GM19023 (cell line): ENCODE results near the gene TBCK.

Experiments used
- ATAC-seq: cut with Tn5 transposase; IDR thresholded peaks from one replicate; pipeline ENCODE4 v1.9.1; 2021; ENCODE audit warnings: mild to moderate bottlenecking, moderate library complexity; ENCODE audit not compliant: unreplicated experiment

Gene TBCK

DNA sequence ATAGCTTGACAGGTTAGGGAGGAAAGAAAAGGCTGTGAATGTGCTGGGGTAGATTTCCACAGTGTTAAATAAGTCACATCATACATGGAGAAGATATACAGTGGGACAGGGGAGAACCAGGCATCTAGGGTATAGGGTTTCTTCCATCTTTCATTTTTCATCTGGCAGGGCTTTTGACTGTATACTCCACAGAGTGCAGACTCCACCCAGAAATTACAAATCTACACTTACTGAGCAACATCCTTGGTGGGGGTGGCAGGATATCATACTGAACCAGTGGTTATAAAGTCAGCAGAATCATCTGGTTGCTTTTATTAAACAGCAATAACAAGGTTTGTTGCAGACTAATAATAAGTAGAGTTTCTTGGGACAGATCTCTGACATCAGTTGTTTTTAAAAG is 266.5 kb downstream of the TBCK start:
- ATAC-seq, result no peak

DNA sequence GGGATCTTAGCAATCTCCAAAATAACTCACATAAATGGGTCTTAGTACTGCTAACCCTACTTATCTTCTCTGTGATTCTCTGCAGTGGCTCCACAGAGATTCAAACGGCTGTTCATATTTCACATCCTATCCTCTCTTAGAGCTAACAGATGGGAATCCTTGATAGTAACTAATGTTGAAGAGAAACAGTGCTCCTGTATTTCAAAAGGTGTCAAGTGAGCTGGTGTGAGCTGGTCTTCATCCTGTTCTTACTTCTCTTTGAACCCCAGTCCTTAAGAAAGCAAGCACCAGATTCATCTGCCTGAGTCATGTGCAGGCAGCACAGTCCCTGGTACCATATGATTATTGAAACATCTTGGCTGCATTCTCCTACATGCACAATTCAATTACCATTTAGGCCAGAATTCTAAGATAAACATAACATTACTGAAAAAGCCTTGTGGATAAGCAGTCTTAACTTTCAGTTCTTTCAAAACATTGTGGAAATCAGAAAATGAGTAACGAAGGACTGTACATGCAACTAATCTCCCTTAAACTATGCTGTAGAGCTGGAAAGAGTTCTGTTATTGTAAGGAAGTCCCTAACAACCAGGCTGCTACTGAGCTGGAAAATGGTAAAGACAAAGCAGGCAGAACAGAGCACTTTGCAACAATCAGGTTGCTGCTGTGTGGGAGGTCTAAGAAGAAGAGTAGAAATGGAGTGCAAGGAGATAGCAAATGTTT is 267.6 kb downstream of the TBCK start:
- ATAC-seq, result no peak

DNA sequence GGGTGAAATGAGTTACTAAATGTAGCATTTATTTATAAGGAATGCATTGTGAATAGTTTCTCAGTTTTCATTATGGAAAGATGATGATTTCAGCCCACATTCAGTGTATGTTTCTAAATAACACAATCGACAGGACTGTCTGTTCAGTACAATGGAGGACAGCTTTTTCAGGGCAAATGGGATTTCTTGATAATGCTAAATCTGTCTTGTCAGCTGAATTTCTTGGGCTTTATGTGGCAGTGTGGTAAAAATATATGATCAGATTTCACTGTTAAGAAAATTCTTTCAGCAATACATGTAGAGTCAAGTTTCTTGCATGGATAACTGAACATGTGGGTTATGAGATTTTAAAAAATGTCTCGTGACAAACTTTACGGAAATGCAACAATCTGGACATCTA is 269.9 kb downstream of the TBCK start:
- ATAC-seq, result no peak

DNA sequence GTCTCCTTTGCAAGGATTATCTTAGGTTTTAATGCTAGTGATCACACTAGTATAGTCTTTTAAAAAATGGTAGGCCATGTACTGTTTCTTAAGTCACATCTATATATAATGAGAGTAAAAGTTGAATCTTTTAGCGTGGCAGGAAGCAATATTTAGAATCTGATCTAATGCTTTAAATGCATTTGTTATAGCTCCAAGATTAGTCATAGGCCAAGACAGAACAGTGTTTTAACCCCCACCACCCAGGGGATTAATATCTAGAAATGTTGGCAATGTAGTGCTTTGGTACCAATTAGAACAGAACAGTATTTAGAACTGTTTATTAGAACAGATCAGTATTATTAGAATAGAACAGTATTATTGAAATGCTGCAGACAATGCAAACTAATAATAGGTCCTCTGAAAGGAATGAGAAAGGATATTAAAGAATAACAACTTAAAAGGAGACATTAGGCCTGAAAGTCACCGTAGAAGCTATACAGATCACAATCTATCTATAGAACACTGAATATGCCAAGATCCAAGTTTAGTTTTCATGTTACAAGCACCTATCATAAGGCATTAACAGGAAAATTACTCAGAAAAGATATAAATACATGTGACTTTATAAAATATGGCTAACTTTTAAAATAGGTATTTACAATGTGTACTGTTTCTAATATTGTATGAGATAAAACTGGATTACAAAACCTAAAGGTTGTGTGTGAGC is 274.6 kb downstream of the TBCK start:
- ATAC-seq, result no peak

DNA sequence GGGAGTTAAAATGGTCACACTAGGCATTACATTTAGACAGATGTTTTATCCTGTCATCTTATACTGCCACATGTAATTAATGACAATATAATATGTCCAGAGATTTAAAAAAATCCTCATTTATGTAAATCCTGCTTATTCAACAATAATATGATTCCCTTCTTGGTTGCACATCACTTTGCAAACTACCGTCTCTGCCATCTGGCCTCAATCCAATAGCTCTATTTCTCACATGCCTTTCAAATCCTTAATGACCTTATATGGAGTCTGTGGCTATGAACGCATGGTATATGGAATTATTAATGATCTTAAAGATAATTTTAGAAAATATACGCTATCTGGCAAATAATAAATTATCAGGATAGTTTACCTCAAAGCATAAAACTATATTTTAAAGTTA is 276.2 kb downstream of the TBCK start:
- ATAC-seq, result no peak

DNA sequence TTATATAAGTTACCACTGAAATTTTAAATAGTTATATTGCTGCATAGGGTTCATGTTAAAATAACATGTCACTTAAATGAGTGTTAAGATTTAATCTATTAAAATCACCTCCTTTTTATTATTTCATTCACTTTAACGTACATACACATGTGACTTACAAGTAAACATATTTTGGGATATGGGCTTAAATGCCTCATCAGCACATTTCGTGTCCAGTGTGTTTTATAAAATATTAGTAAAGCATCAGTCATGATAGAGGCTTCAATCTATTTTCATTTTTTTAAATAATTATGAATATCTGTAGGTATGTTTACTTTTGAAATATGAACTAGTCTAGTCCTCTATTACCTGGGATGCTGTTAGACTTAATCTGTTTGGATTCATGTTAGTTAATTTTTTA is 277.1 kb downstream of the TBCK start:
- ATAC-seq, result no peak

DNA sequence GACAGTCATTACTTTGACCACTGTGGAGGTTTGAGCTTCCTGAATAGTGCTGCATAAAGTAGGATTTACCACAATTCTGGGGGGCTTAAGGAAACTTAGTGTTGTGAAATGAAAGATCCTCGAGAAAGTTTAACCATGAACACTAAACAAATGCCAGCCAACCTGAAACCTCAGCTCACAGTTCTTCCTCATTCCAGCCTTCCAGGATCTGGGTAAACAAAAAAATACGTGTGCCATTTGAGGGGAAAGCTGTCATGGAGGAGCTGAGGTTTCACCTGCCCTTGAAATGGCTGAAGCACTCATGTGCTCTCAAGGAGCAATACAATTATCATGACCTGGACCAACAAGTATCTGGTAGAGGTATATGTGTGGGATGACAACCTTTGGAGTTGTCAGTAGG is 278.0 kb downstream of the TBCK start:
- ATAC-seq, result no peak

DNA sequence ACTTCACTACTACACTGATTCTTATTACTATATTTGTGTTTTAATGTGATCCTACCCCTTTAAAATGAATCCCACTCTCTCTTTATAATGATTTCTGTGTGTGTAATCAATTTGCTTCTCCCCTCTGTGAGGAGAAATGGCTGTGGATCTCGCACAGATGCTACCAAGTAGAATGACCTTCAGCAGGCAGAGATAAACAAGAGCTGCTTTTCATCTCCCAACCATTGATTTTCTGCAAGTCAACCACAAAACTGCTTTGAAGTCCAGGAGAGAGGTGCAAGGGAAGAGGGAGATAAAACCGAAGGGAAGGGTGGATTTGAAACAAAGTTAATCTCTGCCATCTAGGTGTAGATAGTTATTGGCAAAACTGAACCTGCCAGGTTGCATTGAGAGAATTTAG is 279.2 kb downstream of the TBCK start:
- ATAC-seq, result no peak

DNA sequence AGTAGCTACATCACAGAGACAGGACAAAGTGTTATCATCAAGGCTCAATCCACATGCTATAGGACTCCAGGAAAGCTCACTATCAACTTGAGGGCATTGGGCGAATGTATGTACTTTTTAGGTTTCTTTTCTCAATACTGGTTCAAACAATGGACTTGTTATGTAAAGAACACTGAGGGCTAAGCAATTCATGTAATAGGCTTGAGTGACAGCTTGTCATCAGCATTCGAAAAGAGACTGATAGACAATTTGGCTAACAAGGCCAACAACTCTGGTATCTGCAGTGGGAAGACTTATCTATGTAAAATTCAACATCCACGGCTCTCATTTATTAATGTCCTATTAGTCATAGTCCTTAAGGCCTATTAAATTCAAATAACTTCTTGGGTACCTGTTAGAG is 279.7 kb downstream of the TBCK start:
- no peak for ATAC-seq

DNA sequence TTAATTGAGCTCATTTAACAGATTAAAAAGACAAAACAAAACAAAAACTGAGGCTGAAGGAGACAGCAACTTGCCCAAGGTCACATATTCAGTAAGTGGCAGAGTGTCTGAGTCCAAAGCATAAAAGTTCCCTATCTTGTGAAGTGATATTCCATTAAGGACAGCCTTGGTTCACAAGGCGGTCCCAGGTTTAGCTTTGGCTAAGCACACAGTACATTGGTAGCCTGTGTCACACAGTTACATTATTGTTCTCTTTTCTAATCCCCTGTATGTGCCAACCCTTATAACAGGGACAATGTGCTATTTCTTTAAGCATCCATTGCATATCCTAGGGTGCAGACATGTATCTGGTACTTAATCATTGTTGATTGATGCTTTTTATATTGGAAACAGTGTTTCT is 280.8 kb downstream of the TBCK start:
- ATAC-seq, result no peak

DNA sequence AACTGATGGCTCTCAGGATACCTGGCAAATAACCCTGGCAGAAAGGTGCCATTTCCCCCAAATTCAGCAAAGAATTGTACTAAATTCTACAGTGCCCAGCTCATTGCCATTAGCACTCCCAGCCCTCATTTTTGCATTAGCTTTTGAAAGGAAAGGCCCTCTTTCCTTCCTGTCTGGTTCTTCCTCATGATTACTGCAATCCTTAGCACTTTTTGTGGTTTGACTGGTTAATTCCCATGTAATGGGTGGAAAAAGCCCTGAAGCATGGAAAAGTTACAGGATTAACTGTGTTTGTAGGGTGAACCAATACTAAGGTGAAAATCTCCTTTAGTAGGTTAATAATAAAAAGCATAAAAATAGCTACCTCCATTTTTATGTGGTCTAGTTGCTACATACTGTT is 281.3 kb downstream of the TBCK start:
- ATAC-seq, result no peak

DNA sequence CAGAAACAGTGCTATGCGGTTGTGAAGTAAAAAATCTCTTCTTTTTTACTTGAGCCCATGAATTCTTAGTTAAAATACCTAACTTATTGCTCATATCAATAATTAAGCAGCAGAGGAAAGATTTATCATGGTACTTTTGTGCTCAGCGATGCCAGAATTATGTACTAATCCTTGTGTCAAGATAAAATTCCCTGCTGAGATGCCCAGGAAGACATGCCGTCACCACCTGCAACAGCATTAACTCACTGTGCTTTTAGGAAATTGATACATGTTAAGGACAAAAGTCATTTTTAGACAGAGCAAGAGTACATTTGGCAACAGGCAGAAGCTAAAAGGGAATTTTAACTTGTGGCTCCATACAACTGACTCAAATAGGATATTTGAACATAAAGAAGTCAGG is 281.8 kb downstream of the TBCK start:
- ATAC-seq, result no peak

DNA sequence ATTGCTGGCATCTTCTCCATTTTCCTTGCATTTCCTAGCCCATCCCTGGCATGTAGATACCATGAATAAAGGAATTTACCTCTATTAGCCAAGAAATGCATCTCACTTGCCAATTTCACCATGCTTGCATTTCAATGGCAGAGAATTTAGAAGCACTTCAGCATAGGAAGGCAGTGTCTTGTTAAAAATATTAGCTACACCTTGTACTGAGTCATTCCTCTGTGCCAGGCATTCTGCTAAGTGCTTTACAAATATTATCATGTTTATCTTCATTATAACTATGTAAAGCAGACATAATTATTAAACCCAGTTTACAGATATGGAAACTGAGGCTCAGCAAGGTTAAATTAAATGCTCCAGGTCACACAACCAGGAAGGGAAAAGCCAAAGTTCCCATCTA is 282.5 kb downstream of the TBCK start:
- ATAC-seq, result no peak

DNA sequence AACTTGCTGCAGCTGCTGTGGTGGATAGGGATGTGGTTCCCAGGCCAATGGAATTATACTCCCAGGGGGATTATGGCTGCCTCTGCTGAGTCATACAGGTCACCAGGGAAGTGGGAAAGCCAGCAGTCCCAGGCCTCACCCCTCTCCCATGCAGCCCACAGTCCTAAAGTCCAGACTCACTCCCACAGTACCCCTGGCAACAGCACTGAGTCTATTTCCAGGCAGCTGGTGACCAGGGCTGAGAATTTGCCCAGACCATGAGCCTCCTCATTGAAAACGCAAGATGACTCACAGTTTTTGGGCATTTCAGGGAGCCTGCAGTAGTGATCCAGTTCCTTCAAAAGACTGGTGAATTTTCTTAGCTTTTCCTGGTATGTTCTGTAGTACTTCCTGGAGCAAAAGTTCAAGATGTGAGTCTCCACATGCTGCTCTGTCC is 283.1 kb downstream of the TBCK start:
- ATAC-seq, result no peak

DNA sequence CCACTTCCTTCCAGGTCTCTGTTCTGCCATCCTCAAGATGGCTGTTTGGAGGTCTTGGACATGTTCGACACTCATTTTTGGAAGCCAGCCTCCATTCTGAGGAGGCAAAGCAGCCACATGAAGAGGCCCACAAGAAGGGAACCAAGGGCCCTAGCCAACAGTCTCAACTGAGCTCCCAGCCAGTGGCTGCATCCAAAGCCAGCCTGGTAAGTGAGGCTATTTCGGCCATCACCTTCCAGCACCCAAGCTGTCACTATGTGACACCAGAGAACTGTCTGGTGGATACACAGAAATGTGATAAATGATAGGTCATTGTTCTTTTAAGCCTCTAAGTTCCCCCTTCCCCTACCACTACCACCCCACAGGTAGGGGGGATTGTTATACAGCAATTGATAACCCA is 293.6 kb downstream of the TBCK start:
- ATAC-seq, result no peak

DNA sequence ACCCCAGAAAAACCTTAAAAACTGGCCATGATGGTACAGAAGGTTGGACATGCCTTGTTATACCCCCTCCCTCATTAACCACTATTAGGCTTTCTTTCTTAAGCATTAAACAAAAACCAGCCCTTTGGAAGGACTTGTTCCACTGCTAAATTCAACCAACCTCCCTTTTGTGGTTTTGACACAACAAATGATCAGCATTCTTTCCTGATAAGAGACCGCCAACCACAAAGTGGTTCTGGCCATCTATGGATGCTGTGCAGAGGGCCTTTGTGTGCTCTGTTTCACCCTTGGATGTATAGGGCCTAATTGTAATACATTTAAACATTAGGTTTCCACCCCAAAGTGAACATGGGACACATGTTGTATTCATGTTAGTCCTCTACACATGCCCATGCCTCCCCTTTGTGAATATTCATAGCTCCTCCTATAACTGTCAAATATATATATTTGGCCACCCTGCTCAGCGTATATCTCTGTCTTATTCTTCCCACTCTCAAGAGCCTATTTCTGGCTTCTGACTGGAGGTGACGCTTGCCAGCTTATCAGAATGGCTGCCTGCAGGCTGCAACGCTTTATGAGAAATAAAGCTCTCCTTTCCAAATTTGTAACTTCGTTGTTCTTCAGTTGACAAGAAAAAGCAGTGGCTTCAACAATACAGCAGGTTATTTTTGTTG is 294.1 kb downstream of the TBCK start:
- ATAC-seq, result no peak

DNA sequence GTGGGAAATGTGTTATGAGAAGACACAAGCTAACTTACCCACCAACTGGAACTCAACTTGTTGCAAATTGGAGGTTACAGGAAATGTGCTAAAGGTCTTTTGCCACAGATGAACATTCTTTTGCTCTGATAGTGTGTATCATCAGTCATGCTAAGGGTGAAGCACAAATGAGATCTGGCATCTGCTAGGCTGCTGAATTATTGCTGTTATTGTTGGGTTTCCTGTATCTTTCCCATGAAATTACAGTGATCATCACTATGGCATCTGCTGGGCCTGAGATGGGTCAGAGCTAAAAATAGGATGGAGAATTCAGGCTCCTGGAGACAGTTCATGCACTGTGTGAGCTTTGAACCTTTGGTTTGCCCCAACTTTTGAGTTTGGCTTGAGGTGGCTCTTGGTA is 296.2 kb downstream of the TBCK start:
- ATAC-seq, result no peak

DNA sequence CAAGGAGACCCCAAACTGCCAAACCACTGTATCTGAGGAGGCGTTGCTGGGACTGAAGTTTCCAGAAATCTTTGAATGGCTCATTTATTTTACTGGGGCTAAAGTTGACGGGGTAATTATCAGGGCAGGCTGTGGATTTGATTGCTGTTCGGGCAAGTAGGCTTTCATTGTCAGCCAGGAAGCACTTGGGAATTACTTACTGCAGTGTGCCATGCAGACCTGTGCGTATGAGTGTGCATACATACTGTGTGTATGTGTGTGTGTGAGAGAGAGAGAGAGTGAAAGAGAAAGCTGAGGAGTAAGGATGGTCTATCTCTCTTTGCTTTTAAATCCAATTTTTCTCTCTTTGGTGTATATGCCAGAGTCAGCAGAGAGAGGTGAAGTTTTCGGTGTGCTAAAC is 298.0 kb downstream of the TBCK start:
- ATAC-seq, result no peak

DNA sequence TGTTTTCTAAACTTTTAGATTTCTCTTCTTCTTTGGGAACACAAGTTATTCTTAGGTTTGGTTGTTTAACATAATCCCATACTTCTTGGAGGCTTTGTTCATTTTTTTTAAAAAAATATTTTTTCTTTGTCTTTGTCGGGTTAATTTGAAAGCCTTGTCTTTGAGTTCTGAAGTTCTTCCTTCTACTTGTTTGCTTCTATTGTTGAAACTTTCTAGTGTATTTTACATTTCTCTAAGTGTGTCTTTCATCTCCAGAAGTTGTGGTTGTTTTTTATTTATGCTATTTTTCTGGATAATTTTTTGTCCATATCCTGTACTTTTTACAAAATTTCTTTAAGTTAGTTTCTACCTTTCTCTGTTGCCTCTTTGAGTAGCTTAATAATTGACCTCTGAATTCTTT is 304.6 kb downstream of the TBCK start:
- no peak for ATAC-seq

DNA sequence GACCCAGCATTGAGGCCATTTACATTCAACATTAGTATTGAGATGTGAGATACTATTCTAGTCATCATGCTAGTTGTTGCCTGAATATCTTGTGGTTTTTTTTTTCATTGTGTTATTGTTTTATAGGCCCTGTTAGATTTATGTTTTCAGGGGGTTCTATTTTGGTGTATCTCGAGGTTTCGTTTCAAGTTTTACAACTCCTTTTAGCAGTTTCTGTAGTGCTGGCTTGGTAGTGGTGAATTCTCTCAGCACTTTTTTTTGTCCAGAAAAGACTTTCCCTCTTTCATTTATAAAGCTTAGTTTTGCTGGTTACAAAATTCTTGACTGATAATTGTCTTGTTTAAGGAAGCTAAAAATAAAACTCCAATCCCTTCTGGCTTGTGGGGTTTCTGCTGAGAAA is 305.2 kb downstream of the TBCK start:
- no peak for ATAC-seq

DNA sequence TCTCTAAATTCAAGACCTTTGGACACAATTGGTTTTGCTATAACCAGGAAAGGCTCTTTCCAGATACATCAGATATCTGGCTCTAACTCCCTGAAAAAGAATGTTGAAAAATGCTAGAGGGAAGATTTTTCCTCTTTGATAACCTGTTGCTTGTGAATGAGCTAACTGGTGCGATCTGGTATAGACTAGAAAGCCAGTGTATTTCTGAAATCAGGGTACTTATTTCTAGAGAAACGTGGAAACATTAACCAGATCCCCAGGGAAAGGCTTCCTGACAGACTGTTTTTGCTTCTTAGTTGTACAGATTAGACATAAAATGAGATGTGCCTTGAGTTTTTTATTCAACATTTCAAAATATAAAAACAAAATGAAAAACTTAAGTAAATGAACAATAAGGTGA is 313.0 kb downstream of the TBCK start:
- no peak for ATAC-seq
